ENCODE measurements around the gene FGR.

FGR gene

DNA sequence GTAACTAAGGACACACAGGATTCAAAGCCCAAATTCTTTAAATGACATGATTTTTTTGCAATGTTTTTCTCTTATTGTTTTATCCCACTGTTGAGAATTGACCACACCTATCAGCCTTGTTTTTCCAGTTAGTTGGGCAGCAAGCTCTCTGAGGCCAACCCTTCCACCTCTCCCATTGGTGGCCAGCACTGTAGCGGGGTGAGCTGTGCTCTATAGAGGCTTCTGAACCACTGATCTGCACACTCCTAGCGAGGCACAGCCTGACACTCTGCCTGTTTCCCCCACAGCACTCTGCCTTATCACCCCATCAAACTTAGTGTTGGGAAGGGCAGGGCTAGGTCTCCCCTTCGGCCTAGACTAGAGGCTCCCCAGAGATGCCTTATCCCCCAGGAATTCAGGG, 50.5 kb downstream of the FGR start:
- DNase-seq = no peak

DNA sequence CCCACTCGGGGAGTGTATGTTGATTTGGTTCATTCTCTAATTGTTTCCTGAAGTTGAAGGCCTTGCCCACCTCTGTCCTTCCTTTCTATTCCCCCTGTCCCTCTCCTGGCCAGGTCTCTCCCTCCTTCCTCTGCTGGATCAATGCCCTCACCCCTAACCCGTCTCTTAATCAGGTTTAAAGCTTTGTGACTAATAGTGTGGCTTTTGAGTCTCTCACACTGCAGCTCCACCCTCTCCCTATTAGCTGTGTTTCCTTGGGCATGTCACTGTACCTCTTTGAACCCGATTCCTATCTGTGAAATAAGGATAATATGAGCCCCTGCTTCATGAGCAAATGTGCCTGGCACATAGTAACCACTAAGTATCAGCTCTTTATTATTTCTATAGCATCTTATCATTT, 51.5 kb downstream of the FGR start:
- DNase-seq = no peak

DNA sequence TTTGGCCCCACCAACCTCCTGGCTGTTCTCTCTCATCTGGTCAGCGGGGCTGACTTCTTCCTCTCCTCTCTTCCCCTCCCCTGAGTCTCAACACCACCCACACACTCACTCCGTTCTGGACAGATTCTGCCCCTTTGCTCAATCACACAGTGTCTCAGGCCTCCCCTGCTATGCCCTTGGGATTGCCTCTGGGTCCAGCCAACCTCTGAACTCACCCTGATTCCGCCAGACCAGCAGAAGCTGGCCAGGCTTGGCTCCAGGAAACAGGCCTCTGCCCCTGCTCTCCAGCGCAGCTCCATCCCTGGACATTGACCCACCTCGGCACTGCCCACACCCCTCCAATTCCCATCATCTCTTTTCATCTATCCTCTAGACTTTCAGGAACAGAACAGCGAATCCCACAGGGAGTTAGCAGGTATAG, 53.2 kb downstream of the FGR start:
- no peak for DNase-seq

DNA sequence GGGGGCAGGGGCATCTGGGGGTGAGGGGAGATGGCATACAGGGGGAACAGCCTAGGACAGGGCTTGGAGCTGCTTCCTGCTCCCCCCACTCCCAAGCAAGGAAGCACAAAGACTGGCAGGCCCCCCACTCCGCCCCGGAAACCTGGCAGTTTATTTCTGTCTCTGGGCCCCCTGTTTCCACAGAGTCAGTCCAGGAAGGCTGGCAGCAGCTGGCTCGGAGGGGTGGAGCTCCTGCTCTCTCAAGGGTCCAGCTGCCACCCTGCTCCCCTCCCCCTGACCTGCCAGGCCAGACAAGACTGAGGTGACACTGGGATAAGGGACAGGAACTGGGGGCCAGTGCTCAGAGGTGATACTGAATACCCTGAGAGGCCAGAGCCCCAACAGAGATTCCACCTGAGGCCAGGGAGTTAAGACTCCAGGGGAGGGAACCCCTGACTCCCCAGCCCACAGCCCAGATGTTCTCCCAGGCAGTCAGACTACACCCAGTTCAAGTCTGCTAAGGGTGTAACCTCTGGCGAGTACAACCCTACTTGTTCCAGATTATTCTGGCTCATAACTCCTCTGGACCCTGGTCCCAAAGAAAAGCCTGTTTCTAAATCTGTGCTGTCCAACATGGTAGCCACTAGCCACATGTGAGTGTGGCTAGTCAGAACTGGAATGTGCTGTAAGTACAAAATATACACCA, 57.3 kb downstream of the FGR start:
- no peak for DNase-seq

DNA sequence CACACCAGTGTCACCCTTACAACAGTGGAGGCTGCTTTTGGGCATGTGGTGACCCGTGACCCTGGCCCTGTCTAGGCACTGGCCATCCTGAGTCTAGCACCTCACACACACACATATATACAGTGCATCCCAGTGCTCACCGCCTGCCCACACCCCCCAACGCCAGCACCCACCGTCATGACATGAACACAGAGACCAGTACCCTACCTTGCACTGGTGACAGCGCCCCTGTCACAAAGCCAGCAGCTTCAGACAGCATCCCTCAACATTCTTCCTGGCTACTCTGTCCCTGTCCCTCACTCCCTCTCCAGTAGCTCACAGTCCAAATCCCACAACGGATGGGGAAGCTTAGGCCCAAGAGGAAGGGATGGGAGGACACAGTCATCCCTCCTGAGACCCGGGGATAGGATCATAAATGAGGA, 58.2 kb downstream of the FGR start:
- no peak for DNase-seq

DNA sequence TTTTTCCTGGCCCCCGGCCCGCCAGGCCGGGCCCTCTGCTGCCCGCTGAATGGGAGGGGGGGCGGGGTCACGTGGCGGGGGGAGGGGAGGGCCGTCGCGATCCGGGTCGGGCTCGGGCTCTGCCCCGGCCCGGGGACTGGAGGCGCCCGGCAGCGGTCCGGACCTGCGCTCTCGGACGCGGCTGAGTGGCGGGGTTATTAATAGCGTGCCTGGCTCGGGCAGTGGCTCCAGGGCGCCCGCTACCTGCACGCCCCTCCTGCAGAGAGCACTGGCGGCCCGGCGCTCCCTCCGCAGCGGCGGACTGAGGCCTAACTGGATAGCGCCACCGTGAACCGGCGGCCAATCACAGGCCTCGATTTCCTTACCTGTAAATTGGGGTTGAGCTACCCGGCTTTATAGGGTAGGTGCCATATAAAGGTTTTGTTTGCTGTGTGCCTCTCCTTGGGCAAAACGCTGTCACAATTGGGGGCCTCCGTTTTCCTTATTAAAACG, 59.1 kb downstream of the FGR start:
- no peak for DNase-seq

DNA sequence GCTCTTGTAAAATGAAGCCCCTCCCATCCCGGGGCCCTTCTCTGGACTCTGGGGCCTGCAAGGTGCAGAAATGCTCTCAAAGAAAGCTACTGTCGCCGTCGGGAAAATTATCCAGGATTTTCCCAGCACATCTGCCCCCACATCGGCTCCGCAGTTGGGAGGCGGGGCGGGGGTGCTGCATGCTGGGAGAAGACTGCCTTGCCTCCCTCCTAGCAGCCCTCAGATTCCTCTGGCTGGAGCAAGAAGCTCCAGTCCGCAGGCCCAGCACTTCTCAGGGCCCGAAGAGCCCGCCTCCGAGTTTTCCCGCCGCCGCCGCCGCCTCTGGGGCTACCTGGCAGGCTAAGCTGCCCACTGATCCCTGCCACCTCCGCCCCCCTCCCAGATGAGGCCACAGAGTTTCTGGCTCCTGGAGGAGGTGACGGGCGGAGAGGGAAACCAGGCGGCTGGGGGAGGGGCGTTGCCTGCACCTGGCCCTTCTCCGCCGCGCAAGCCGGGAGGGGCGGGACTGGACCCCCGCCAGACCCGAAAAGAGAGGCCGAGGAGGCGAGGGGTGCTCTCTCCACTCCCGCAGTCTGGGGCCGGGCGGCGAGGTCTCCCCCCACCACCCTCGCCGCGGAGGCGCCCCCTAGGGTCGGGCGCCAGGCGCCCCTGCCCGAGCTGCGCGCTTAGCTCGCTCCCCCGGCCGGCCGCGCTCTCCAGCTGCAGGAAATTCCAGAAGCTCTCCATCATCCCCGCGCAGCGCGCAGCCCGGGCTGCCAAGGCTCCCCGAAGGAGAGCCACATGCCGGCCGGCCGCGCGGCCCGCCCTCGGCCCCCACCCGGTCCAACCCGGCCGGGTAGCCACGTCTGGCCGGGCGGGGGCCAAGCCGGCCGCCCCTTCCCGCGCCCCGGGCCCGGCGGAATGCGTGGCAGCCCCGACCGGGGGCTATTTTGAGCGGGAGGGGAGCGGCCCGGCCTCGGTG, 59.8 kb downstream of the FGR start:
- DNase-seq = no peak

DNA sequence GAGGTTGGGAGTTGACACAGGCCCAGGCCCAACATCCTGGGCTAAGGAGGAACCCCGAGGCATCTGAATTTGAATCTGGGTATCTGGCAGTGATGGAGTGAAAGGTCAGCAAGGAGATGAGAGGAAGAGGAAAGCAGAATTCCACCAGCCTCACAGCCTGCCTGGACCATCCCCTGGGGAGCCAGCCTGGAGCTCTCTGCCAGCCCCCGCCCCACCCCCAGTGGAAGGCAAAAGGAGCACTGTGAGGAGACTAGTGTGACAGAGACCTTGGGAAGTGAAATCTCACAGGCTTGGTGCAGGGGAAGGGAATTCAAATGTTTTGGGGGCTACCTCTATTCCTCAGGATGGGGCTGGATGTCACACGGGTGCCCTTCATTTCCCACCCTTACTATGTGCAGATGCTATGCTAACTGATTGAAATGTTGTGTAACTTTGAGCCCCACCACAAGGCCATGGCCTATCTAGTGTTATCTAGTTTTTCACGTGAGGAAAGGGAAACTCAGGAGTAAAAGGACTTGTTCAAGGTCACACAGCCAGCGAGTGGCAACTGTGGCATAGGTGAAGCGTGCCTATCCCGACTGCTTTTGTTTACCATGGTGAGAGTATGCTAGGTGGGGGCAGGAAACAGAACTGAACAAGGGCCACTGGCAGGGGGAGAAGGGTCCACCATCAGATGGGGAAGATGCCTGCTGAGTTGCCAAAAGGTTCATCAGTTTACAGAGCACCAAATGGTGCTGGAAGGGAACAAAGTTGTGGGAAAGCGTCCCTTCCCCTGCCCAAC, 60.8 kb downstream of the FGR start:
- no peak for DNase-seq

DNA sequence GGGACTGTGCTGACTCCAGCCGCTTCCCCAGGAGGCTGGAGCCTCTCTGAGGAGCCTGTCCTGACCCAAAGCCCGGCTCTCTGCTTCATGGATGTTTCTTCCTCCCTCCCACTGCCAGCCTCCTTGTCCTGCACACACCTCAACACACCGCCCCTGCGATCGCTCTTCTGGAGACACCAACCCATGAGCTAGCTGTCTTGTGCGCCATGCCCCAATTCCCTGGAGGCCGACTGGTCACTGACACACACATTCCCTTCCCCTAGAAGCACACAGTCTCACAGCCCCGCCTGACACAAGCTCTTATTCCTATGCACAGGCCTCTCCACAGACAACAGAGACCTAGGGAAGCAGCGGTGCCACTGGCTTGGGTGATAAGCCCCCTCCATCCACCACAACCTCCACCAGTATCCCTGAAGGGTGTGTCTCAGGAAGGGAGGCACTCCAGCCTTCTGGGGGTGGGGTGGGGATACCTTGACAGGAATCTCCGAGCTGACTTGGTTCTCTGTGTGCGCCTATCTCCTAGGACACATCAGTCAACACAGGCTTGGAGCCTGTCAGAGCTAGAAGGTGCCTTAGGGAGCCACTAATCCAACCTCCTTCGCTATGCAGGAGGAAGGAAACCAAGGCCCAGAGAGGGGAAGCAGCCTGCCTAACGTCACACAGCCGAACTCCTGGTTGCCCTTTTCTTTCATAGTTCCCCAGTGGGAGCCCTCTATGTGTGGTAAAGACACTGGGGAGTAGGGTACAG, 62.1 kb downstream of the FGR start:
- DNase-seq = no peak

DNA sequence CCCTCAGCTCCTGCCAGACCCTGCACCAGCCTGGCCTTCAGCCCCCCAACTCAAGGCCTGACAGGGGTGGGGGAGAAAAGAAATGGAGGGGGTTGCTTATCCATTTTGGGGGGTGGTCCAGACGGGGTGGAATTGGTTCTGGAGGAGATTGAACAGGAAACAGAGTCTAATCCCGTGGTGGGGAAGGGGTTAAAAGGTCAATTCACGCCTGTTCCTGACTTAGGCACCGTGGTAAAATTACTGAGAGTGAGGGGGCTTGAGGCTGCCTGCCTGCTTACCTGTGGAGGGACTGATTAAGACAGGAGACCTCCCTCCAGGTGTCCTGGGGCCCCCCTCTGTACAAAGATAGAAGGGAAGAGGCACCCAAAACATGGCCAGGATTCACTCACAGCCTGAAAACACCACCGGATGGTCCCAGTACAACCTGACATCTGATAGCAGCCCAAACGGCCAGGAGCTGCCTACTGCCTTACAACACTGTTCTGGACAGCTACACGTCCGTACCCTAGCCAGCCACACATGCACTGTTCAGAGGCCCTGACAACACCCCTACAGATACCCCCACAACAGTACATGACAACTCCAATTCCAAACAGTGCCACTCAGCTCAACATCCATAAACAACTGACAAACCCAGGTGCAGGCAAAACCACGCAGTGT, 62.8 kb downstream of the FGR start:
- no peak for DNase-seq

DNA sequence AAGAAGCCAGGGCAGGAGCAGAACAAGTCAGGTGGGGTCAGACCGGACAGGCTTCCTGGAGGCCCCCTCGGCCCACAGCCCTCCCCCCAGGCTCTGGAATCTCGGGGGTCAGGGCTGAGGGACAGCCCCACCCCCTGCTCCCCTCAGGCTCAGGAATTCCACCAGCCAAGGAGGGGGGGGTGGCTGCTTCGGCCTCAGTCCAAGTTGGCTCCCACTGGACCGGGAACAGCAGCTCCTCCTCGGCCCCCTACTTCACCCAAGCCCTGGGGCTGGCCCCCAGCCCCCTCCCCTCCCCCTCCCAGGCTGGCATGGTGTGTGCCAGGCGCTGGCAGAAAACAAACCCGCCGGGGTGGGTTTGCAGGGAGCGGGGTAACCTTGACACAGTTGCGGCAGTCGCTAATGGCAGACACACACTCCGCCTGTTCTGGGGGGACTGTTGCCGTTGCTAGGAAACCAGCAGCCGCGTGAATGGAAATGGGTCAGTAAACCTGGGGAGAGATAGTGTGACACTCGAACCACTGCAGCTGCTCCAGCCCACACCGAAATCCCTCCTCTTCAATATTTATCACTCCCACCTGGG, 63.5 kb downstream of the FGR start:
- DNase-seq = no peak

DNA sequence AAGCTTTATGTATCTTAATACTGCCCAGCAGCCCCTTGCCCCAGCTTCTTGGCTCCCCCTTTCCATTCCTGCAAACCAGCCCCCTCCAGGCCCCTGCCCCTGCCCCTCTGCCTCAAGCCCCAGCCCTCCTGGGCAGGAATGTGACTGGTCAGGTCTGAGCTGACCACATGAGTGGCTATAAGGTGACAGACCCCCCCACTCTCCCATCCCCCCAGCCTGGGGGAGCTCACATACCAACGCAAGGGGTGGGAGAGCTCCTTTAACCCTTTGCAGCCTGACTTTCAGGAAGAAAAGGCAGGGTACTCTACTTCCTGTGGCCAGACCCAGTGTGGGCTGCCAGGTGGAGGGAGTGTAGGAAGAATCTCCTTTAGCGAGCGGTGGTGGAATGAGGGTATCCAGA, 64.2 kb downstream of the FGR start:
- no peak for DNase-seq

DNA sequence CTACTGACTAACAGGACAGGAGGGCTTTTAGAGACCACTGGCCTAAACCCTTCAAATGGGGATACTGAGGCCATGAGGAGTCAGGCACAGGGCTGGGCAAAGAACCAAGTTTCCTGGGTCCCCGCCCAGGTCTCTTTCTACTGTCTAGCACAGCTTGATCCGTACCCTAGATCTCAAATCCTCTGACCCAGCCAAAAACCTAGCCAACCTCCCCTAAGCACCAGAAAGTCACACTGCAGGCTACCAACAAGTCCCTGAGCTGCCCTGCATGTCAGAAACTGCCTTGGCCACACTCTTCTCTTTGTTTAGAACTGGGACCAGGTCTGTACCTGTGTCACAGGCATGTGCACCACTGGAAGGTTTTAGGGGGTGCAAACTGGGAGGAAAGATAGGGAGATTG, 64.6 kb downstream of the FGR start:
- DNase-seq = no peak

DNA sequence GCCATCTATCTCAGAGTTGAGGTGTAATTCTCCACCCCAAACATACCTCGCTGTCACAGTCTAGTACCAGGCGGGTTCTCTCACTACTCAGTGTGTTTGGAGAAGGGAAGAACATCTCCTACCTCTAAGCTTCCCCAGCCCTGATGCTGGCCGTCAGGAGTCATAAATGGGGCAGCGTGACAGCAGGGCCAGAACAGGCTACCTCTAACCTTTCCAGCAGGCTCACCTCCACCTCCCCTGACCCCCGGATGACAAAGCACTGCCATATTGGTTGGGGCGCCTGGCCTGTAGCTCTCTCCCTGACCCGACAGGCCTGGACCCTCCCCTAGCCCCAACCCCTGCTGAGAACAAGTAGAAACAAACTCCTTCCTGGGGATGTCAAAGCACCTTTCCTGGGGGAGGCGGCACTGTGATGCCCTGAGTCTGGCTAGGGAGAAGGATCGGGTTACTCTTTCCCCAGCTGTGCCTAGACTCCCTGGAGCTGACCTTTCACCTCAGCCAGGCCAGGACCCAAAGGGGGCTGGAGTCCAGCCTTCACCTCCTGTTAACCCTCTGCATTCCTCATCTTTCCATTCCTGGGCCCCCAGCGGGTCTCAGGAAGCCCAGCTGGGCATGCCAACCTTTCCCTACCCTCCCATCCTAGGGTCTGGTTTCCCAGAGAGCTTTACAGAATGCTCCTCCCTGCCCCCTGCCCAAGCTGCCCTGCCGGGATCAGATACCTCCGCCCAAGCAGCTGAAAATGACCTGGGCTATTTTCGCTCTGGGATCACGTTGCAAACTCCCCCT, 65.3 kb downstream of the FGR start:
- no peak for DNase-seq

DNA sequence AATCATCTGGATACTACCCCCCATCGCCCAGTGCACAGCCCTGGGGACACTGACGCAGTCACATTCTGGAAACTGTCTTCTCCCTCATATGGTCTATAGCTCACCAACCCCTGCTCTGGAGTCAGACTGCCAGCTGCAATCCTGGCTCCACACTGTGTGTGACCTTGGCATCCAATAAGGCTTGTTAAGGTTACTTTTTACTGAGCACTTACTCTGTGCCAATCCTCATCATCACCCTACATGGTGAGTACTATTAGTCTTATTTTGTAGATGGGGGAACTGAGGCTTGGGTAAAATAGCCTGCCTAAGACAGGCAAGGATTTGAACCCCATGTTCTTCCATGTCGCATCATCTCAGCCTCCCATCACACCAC, 65.9 kb downstream of the FGR start:
- no peak for DNase-seq

DNA sequence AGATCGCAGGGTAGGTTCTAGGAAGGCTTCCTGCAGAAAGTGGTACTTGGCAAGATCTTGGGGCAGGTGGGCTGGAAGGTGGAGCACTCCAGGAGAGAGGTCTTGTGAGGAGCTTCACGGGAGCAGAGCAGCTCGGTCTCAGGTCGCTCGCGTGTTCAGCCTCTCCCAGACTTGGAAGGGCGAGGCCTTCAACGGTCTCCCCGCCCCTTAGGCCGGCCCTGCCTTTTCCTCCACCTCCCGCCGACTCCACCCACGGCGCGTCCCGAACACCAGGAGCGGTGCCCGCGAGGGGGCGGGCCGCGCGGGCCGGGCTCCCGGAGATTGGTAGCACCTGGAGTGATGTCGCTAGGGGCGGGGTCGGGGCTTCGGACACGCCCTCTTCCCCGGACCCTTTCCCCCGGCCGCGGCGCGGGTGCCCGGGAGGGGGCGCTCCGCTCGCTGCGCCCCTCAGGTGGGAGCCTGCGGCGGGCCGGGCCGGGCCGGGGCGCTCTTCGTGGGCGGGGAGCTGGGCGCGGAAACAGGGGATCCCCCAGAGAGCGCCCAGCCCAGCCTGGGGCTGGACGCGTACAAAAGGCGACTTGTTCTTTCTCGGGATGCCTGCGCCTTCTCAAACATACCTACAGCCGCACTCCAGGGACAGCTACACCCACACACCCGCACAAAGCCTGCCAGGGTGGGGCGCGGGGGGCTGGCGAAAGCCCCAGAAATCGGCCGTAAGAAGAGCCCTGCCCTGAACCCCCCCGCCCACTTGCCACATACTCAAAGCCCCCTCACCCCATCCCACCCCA, 66.5 kb downstream of the FGR start:
- DNase-seq = peak; percentile 89

DNA sequence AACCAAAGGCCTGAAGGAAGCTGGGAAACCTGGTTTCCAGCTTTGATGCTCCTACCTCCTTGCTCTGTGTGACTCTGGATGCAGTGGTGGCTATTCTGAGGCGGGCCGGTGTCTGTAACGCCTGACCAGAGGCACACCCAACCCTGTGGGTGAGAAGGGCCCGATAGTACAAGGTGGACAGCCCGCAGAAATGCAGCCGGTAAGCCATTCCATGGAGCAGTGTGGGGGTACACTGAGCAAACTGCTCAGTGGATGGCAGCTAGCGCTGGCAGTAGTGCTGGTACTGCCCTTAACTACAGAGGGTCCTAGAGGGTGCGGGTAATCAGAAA, 67.0 kb downstream of the FGR start:
- no peak for DNase-seq

DNA sequence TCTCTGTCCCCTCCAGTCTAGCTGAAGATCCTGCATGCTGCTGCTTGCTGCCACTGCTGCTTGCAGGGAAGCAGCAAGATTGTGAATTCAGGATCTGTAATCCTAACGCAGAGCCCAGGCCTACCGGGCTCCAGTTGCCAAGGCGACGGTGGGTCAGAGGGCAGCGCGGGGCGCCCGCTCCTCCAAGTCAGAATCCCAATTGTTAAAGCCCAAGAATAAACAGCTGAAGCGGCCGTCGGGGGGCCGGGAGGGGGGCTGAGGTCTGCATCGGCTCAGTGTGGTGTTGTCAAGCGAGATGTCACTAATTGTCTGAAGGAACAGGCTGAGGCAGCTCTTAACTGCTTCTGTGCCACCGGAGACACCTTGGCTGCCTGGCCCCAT, 67.8 kb downstream of the FGR start:
- no peak for DNase-seq

DNA sequence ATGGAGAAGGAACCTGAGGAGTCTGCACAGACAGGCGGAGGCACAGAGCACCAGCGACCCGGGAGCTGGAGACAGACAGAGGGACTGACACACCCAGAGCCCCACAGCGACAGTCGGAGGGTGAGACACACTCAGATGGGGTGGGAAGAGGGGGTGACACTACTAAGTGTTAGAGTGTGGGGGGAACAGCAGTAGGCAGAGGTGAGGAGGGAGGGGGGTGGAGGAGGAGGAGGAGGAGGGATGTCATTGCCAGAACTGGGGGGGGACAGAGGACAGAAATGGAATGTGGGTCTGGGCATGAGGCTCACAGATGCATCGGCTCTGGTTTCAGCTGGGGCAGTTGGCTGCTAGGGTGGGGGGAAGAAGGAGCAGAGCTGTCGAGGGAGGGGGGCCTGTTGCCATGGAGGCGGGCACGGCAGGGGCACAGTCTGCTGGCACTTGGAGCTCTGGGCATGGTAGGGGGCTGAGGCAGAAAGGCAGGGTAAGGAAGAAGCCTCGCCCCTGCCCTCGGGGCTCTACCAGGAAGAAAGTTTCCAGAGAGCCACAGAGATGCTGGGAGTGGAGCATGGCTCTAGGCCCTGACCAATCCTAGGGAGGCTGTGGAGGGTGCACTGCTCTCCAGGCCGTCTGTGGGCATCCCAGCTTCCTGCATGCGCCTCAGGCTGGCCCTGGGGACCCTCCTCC, 68.4 kb downstream of the FGR start:
- no peak for DNase-seq

Data from suppressor macrophage treated with lipopolysaccharide for 4 hours (primary cell).